ENCODE data around the gene BPIFB3.
"Not testable (repeated sequence)": the region's sequence is repeated elsewhere in the genome, so short reads cannot be mapped to it uniquely, and the experiment has no call there.

The BPIFB3 gene

GRCh38 chr20:33091147-33091546 lies 37.4 kb downstream of the BPIFB3 start:
- DNase-seq (ENCODE audit: low read depth): no peak

GRCh38 chr20:33091693-33092092 lies 38.0 kb downstream of the BPIFB3 start:
- no peak for DNase-seq (ENCODE audit: low read depth)

DNA sequence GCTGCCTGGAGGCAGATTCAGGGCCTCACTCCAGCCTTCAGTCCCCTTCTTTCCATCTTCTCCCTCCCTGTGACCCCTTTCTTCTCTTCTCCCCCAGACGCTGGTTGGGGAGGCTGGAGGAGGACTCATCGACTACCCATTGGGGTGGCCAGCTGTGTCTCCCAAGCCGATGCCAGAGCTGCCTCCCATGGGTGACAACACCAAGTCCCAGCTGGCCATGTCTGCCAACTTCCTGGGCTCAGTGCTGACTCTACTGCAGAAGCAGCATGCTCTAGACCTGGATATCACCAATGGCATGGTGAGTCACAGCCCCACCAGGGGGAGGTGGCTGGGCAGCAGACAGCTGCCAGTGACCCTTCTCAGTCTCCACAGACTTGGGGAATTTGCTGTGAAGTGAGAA lies 38.7 kb downstream of the BPIFB3 start:
- no peak for DNase-seq (ENCODE audit: low read depth)

DNA sequence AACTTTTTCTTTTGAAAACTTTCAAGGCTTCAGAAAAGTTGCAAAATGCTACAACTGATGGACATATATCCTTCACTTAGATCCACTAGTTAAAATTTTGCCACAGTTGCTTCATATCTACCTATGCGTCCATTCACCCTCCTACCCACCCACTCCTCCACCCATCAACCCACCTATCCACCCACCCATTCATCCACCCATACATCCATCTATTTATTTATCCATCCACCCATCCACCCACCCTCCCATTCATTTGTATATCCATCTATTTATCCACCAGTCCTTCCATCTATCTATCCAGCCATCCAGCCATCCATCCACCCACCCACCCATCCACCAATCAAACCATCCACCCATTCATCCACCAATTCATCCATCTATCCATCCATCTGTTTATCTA lies 39.4 kb downstream of the BPIFB3 start:
- DNase-seq (ENCODE audit: low read depth): no peak

DNA sequence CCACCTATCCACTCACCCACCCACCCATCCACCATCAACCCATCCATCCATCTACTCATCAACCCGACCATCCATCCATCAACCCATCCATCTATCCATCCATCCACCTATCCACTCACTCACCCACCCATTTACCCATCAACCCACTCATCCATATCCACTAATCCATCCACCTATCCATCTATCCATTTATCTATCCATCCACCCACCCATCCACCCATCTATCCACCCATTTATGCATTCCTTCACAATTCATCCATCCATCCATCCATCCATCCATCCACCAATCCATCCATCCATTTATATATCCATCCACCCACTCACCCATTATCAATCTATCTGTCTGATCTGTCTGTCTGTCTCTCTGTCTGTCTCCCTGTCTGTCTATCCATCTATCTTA lies 39.9 kb downstream of the BPIFB3 start:
- no peak for DNase-seq (ENCODE audit: low read depth)

GRCh38 chr20:33095249-33095648 lies 41.5 kb downstream of the BPIFB3 start:
- no peak for DNase-seq (ENCODE audit: low read depth)

DNA sequence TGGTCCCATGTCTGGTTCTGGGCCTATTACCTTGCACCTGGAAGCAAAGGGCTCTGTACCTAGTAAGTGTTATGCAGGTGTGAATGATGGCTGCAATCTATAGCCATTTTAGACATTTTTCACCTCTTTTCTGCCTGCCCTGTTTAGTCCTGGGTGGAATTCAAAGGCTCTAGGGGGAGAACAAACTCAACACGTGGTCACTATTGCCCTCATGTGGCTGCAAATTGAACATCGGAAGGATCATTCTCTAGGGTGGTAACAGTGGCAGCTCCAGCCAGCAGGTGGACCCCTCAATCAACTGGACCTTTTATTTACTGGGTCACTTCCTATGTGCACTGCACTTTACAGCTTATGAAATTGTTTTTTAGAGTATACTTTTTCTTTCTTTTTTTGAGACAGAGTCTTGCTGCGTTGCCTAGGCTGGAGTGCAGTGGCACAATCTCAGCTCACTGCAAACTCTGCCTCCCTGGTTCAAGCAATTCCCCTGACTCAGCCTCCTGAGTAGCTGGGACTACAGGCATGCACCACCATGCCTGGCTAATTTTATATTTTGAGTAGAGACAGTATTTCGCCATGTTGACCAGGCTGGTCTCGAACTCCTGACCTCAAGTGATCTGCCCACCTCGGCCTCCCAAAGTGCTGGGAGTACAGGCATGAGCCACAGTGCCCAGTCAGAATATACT lies 42.3 kb downstream of the BPIFB3 start:
- peak; percentile 27 for DNase-seq (ENCODE audit: low read depth)

- no peak for DNase-seq (ENCODE audit: low read depth)
Measured at GRCh38 chr20:33097001-33097400, 43.3 kb downstream of the BPIFB3 start.

DNA sequence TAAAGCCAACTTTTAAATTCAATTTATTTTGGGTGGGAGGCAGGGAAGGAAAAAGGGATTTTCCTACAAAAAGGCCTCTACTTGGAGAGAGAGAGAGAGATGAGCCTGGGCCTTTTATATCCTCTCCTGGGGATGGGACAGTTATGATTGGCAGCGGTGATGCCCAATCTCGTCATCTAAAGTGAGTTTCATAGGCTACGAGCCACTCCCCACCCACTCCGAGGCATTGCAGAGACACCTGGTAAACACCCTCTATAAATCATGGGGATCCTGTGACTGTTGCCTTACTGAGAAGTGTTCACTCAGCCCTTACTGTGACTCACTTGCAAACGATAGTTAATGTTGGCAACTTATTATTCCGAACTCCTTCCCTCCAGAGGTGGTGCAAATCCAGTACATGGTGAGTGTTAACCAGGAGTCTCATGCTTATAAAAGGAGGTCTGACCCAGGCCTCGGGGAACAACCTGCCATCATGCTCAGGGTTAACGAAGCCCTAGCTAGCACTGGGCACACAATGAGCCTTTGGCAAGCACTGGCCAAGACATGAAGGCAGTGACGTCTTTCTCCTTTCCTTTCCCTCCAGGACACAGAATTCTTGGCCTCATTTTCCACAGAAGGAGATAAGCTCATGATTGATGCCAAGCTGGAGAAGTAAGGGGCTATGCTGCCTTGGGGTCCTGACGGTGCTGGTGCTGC lies 46.3 kb downstream of the BPIFB3 start:
- DNase-seq (ENCODE audit: low read depth): no peak

DNA sequence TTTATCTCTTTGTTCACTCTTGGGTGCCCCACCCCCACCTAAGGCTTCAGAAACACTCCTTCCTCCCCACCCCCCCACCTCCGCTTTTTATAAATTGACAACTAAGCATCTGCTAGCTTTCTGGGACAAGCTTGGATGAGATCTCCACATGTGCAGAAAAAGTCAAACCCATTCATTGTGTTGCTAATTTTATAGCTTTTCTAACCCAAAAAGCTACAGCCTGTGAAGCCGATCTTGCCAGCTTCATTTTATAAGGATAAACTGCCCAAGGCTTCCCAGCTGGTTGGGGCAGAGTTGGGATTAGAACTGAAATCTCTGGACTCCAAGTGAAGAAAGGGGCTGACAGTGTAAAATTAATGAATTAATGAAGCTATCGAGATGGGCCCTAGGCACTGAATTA lies 49.9 kb downstream of the BPIFB3 start:
- DNase-seq (ENCODE audit: low read depth): no peak

DNA sequence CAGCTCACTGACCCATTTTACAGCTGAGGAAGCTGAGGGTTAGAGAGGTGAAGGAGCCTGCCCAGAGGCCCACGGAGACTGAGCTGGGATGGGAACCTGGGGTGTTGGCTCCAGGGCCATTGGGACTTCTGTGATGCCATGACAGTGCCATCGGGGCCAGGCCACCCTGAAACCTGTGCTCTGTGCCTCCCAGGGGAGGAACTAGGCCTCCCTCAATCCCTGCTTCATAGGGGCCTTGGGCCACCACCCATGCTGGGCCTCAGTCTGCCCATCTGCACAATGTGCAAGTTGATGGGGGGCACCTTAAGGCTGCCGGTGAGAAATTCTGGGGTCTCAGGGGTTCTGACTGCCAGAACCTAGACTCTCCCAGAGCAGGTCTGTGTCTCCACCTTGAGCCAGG lies 50.6 kb downstream of the BPIFB3 start:
- no peak for DNase-seq (ENCODE audit: low read depth)

GRCh38 chr20:33105316-33105924 lies 51.7 kb downstream of the BPIFB3 start:
- no peak for DNase-seq (ENCODE audit: low read depth)

GRCh38 chr20:33106058-33106620 lies 52.4 kb downstream of the BPIFB3 start:
- not testable (repeated sequence) for DNase-seq (ENCODE audit: low read depth)

DNA sequence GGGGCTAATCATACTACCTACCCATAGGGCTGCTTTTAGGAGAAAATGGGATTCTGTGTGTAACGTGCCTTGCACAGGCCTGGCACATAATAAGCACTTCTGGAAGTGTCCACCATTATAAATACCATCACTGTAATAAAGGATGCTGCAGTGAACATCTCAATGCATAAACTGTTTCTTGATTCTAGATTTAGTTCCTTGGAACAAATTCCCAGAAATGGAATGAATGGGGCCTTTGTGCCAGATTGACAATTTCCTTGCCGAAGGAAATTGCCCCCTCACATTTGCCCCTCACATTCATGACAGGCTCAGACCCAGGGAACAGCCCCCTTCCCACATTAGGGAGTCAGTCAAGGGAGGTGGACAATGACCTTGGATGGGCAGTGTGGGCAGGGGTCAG lies 55.0 kb downstream of the BPIFB3 start:
- no peak for DNase-seq (ENCODE audit: low read depth)

- no peak for DNase-seq (ENCODE audit: low read depth)
Measured at GRCh38 chr20:33110147-33110825, 56.6 kb downstream of the BPIFB3 start.

- no peak for DNase-seq (ENCODE audit: low read depth)
Measured at GRCh38 chr20:33111306-33111705, 57.6 kb downstream of the BPIFB3 start.

DNA sequence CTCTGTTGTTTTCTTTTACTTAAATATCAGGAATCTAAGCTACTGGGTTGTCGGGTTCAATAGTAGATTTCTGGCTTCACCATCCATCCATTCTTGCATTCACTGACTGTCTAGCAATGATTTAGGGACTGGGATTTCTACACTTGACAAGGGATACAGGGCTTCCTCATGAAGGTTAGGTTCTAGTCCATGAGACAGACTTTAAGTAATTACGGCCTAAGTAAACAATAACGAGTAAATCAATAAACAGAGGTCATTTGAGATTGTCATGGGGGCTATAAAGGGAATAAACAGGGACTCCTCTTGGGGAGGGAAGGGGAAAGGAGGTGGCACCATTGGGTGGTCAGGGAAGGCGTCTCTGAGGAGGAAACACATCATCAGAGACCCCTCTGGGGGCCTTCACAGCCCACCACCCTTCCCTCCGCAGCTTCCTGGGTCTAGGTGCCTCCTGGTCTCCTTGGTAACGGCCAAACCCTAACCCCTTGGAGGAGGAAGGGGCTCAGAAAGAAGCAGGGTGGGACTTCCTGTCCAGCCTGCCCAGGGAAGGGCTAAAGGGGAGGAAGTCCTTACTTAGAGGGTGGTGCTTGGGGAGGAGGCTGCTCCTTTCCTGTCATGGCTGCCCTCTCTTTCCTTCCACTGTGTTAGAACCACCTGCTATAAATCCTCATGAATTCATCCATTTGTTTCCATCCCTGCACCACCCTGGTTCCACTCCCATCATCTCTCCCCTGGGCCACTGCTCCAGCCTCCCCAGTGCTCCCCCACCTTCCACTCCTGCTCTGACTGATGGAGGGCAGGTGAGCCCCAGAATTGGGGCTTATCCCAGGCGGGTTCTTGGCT lies 59.1 kb downstream of the BPIFB3 start:
- no peak for DNase-seq (ENCODE audit: low read depth)

- no peak for DNase-seq (ENCODE audit: low read depth)
Measured at GRCh38 chr20:33113387-33113908, 59.7 kb downstream of the BPIFB3 start.

GRCh38 chr20:33115501-33115900 lies 61.8 kb downstream of the BPIFB3 start:
- not testable (repeated sequence) for DNase-seq (ENCODE audit: low read depth)

DNA sequence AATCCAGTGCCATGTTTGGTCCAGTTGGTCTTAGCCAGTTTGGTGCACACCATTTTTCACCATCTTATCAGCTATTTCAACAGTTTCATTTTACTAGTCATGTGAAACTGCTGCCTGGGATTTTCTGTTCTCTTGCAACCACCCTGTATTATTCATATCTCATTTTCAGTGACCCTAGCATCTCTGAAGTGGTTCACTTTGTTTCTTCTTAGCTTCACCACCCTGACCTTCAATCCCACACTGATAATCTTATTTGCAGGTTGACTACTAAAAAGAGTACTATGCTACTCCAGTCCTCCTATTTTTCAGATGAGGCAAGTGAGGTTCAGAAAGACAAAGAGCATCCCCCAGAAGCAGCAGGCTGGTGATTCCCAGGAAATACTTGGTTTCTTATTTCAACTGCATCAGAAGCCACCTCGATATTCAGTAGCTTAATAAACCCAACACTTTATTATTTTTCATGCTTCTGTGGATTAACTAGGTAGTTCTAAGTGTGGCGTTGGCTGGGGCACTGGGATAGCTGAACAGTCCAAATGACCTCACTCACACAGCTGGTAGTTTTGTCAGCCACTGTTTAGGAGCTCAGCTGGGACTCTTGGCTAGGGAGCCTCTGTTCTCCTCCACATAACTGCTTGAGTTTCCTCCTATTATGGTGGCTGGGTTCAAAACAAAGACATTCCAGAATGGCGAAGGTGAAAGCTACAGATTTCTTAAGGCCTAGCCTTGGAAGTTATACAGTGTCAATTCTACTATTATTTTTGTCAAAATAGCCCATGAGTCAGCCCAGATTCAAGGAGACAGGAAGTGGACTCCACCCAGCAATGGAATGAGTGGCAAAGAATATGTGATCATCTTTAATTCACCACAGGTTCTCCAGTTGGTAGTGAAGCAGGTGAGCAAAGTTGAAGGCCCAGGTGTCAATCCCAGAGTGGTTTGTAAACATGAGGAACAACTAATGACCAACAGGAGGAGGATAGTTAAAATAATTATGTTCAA lies 66.3 kb downstream of the BPIFB3 start:
- no peak for DNase-seq (ENCODE audit: low read depth)
